ENCODE results near the gene DAB2IP.
A peak's percentile ranks its signal among the peaks of the same experiment; 100 is the strongest.

DAB2IP gene

GRCh38 chr9:121744687-121745395 is 93.4 kb downstream of the DAB2IP start:
- DNase-seq (ENCODE audit: low read depth), result peak; percentile 39

DNA sequence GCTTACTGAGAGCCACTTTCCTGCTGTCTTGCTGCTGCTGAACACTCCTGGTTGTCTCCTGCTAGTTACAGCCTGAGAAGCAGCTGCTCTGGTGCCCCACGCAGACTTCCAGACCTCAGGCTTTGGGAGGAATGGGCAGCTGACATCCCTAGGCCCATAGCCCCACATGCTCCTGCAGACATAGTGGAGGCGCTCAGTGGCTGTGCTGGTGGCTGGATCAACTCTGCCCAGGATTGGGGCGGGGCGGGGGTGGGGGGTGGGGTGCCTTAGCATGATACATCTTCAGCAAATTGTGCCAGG is 93.9 kb downstream of the DAB2IP start:
- no peak for DNase-seq (ENCODE audit: low read depth)

DNA sequence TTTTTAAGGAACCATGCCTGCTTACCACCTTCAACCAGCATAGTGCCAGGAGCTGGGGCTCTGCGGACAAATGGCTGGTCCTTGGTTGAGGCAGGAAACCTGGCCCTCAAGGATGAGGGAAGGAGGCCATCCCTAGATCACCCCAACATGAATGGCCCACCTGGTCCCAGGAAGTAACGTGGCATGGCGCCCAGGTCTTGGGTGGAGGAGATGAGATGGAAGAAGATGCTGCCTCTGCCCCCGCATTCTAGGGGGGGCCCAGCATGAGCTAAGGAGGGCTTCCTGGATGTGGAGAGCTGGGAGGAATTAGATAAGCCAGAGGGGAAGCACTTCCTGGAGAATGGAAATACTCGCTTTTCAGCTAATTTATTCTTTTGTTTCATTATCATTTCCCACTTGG is 95.0 kb downstream of the DAB2IP start:
- DNase-seq (ENCODE audit: low read depth), result no peak

GRCh38 chr9:121746866-121747265 is 95.4 kb downstream of the DAB2IP start:
- DNase-seq (ENCODE audit: low read depth), result no peak

DNA sequence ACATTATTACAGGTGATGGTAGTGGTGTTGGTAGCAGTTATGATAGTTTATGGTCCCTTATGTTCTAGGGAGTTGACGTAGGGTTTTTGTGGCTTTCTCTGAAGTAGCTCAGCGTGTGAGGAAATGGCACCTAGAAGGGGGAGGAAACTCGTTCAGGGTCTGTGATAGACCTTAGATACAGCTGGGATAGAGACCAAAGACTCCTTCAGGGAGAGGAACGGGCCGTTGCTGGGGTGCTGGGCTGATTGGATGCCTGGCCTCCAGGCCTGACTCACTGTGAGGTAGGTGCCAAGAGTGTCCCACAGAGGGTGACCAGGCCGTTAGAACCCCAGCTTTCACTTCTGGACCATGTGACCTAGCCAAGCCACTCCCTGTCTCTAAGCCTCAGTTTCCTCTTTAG is 96.6 kb downstream of the DAB2IP start:
- DNase-seq (ENCODE audit: low read depth), result no peak

DNA sequence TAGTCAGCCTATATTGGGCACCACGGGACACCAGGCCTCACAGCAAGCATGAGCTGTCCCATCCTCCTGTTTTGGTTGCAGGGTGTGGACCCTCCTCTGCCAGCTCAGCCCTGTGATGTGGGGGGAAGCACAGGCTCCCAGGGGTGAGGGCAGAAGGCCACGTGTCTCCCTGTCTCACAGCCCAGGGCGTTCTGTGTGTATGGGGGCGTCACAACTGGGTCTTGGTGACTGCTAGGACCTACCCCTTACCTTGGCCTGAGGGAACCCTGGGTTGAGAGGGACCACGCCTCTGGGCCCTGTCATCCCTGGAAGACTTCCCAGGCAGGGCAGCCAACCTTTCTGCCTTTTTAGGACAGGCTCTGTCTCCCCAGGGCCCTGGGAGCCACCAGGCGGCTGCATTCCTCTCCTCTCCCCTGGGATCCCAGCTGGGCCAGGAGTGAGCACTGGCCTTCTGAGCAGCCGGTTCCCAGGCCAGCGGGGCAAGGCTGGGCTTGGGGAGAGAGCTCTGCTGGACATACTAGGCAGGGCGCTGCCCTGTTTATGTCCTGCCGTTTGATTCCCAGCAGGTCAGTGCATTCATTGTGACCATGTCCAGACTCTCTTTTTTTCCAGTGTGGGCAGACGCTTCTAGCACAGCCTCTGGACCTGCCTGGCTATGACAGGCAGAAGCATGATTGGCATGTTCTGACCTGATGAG is 97.4 kb downstream of the DAB2IP start:
- no peak for DNase-seq (ENCODE audit: low read depth)

- DNase-seq (ENCODE audit: low read depth), result no peak
Measured at GRCh38 chr9:121749614-121750013, 98.2 kb downstream of the DAB2IP start.

DNA sequence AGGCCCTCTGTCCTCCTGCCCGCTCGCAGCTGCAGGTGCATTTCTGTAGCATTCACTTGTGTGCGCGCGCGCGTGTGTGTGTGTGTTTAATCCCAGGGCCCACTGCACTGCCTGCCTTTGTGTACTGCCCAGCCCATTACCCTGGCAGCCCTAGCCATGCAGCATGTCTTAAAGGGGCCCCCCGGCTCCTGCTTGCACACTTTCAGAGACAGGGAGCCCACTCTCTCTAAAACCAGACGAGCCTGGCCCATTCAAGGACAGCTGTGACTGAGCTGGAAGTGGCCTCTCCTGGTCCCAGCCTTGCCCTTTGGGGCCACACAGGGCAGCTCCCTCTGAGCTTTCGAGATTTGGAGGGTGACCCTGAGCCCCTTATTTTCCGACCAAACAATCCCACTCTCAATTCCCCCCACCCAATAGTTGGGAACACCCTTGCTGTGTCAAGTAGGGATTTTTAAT is 98.9 kb downstream of the DAB2IP start:
- no peak for DNase-seq (ENCODE audit: low read depth)

- no peak for DNase-seq (ENCODE audit: low read depth)
Measured at GRCh38 chr9:121750715-121751623, 99.5 kb downstream of the DAB2IP start.

- DNase-seq (ENCODE audit: low read depth), result no peak
Measured at GRCh38 chr9:121751686-121752445, 100.4 kb downstream of the DAB2IP start.

DNA sequence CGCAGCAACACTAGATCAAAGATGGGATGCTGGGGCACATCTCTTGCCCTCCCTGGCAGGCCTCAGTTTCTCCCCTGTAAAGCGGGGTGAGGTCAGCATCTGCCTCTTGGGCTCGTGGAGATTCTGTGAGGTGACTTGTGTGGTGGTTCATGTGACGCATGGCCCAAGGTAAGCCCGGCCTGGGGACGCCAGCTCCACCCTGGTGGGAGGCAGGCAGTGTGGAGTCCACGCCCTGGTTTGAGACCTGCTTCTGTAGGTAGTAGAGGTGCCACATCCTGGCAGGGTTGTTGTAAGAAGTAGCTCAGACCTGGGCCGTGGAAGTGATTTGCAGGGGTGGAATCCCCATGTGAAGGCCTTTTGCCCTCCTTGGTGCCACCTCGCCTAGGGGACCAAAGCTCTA is 101.5 kb downstream of the DAB2IP start:
- DNase-seq (ENCODE audit: low read depth), result no peak

- DNase-seq (ENCODE audit: low read depth), result no peak
Measured at GRCh38 chr9:121753802-121754654, 102.6 kb downstream of the DAB2IP start.

DNA sequence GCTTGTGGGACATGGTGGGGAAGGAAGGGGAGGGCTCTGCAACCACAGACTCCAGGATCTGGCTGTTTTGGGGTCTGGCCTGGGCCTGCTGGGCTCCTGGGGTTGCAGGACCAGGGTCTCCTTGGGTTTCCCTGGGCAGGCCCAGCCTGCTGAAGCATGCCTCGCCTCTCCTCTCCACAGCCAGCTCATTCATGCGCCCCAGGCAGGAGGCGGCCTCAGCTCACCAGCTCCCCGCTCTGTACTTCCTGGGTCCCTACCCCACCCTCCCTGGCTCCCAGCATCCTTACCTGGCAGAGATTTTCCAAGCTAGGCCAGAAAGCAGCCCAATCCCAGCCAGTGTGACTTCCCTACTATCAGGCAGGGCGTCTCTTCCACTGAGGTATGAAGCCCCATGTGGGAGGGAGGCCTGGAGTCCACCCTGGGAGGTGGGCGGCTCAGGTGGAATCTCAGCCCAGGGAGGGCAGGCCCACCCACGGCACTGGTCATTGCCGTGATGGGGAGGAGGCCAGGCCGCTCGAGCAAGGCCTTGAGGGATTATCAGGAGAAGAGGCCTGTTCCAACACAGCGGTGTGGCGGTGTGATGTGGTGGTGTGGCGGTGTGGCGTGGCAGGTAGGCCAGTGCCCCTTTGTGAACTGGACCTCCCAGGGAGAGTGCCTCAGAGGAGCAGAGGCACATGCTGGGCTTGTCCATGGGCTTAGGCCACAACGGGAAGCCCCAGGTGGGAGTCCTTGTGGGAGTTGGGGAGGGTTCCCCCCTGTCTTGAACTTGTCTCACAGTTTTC is 103.4 kb downstream of the DAB2IP start:
- DNase-seq (ENCODE audit: low read depth), result no peak

GRCh38 chr9:121755581-121755980 is 104.1 kb downstream of the DAB2IP start:
- DNase-seq (ENCODE audit: low read depth), result no peak

DNA sequence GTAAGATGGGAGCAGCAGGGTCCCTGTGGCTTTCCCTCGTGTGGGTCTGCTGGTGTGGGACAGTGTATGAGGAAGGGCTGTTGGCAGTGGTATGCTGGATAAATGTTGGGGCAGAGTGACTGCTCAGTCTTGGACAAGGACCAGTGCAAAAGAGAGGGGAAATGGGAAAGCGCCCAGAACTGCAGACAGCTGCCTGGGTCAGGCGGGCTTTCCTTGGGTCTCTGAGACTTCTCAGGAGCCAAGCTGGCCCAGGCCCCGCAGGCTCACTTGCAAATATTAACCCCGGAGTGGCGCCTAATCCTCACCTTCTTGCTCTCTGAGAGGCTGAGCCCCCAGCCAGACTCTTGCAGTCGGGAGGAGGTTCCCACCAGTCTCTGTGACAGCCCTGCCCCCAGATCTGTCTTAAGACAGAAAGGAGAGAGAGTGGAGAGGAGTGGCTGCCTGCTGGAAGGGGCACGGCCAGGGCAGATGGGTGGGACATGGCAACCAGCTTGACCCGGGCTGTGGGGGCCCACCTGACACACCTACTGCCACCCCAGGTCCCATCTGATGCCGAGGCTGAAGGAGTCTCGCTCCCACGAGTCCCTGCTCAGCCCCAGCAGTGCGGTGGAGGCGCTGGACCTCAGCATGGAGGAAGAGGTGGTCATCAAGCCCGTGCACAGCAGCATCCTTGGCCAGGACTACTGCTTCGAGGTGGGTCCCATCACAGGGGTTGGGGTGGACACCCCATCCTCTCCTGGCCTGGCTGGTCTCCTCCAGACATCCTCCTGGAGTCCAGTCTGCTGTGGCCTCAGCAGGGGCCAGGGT is 105.2 kb downstream of the DAB2IP start:
- DNase-seq (ENCODE audit: low read depth), result no peak

GRCh38 chr9:121757281-121757585 is 105.8 kb downstream of the DAB2IP start:
- DNase-seq (ENCODE audit: low read depth), result no peak

DNA sequence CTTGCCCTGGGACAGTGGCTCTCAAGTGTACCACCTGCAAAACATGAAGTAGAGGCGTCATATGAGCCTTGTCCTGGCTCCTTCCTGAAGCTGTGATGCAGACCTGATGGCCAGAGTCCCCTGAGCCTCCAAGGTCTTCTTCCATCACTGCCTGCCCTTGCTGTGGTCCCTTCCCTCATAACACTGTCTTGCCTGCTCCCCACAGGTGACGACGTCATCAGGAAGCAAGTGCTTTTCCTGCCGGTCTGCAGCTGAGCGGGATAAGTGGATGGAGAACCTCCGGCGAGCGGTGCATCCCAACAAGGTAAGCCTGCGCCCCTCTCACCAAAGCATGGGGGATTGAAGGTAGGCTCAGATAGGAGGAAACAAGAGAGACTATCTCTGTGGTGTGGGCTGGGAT is 107.3 kb downstream of the DAB2IP start:
- DNase-seq (ENCODE audit: low read depth), result no peak

- no peak for DNase-seq (ENCODE audit: low read depth)
Measured at GRCh38 chr9:121759996-121760395, 108.6 kb downstream of the DAB2IP start.

DNA sequence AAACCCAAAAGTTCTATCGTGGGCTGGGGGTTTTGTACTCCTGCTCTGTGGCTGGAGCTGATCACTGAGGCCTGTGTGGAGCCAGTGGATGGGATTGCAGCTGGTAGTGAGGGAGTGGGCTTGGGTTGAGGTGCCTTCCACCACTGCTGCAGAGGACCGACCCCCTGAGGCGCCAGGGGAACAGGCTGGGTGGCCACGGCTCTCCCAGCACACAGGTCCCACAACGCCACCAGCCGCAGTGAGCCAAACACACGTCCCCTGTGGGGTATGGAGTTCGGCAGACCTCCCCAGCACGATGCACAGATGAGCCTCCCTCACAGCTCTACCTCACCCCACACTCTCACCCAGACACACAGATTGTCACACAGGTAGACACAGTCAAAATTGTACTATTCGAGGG is 109.1 kb downstream of the DAB2IP start:
- DNase-seq (ENCODE audit: low read depth), result no peak

DNA sequence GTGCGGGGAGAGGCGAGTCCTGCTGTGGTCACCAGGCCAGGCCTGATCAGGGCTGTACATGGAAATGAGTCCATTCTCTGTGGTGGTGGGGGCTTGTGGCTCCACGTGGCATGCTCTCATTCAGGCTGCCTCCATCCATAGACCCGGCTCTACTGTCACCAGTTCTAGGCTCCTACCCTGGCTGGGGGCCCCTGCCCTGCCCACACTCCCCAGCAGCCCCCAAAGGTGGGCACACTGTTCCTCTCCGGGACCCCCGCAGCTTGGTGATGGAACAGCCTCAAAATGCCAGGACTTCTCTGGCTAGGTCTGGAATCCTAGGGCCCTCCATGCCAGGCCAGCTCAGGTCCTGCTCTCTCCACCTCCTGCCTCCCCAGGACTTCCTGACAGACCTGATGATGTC is 111.7 kb downstream of the DAB2IP start:
- DNase-seq (ENCODE audit: low read depth), result no peak
